IMR-90 (cell line): ENCODE results near the gene PATJ. TPM values are rescaled to one million over a fixed set of nuclear protein-coding genes. Genes with fewer than 3 reads are reported as not detected.

Source experiments
- ATAC-seq: fragments of 200-7000 bp; cut with Tn5 transposase; 2 replicates; pipeline ENCODE4 v1.9.1; 2020; ENCODE audit warnings: low read depth, mild to moderate bottlenecking, moderate library complexity
- BruUV-seq: library from RNA; stranded (reverse); fragments of 400-500 nt; replicated peaks from 2 replicates; lab custom pipeline; 2021; lab: Mats Ljungman, UMichigan
- CTCF ChIA-PET: fragments of 300-600 bp; formaldehyde crosslinking; extraction: SDS; loops from one replicate; lab custom pipeline; 2021; ENCODE audit warnings: antibody characterized with exemption; lab: Yijun Ruan, JAX
- POLR2A ChIA-PET: fragments of 300-600 bp; sonication (Branson Sonifier 250); formaldehyde crosslinking; loops from one replicate; lab custom pipeline; 2022; ENCODE audit warnings: antibody characterized with exemption; ENCODE audit not compliant: unreplicated experiment; lab: Charles Lee
- DNase-seq: peaks from one replicate; pipeline ENCODE4 v3.0.0; 2013
- H2AFZ ChIP-seq: replicated peaks from 2 replicates; pipeline ENCODE3; 2013; ENCODE audit warnings: low read length, mild to moderate bottlenecking; ENCODE audit not compliant: poor library complexity
- H2AK5ac ChIP-seq: 2 replicates; pipeline ENCODE4 v1.6.1; 2013; ENCODE audit warnings: low read depth, low read length, inconsistent platforms
- H2AK9ac ChIP-seq: replicated peaks from 2 replicates; pipeline ENCODE3; 2013; ENCODE audit warnings: mild to moderate bottlenecking, low read depth, low read length, moderate library complexity; ENCODE audit not compliant: poor library complexity
- H2BK120ac ChIP-seq: 2 replicates; pipeline ENCODE4 v1.6.1; 2013; ENCODE audit warnings: low read depth, low read length, inconsistent platforms
- H2BK15ac ChIP-seq: 3 replicates; pipeline ENCODE4 v1.6.1; 2013; ENCODE audit warnings: low read depth, low read length, inconsistent platforms
- H2BK20ac ChIP-seq: 2 replicates; pipeline ENCODE4 v1.6.1; 2013; ENCODE audit warnings: low read depth, mild to moderate bottlenecking, inconsistent platforms, low read length, moderate library complexity
- H2BK5ac ChIP-seq: 2 replicates; pipeline ENCODE4 v1.6.1; 2013; ENCODE audit warnings: mild to moderate bottlenecking, low read depth, low read length, inconsistent platforms; ENCODE audit not compliant: poor library complexity, severe bottlenecking
- H3K14ac ChIP-seq: replicated peaks from 2 replicates; pipeline ENCODE4 v1.6.1; 2013; ENCODE audit warnings: low read depth, low read length, inconsistent platforms
- H3K18ac ChIP-seq: 2 replicates; pipeline ENCODE4 v1.6.1; 2013; ENCODE audit warnings: low read depth, low read length, control low read depth
- H3K23ac ChIP-seq: 2 replicates; pipeline ENCODE4 v1.6.1; 2013; ENCODE audit warnings: low read depth, low read length, inconsistent platforms
- H3K27ac ChIP-seq: 2 replicates; pipeline ENCODE4 v1.5.1; 2013; ENCODE audit warnings: mild to moderate bottlenecking, control low read depth, low read length; ENCODE audit not compliant: insufficient read depth
- H3K27me3 ChIP-seq: 2 replicates; pipeline ENCODE4 v1.6.1; 2013; ENCODE audit warnings: low read length; ENCODE audit not compliant: control insufficient read depth, insufficient read depth
- H3K36me3 ChIP-seq: 2 replicates; pipeline ENCODE4 v1.6.1; 2013; ENCODE audit warnings: low read length, mixed read lengths; ENCODE audit not compliant: control insufficient read depth, insufficient read depth
- H3K4ac ChIP-seq: 2 replicates; pipeline ENCODE4 v1.6.1; 2013; ENCODE audit warnings: low read depth, low read length, inconsistent platforms
- H3K4me1 ChIP-seq: 2 replicates; pipeline ENCODE4 v1.6.1; 2013; ENCODE audit warnings: low read length, mixed read lengths; ENCODE audit not compliant: control insufficient read depth, insufficient read depth
- H3K4me2 ChIP-seq: 2 replicates; pipeline ENCODE4 v1.6.1; 2013; ENCODE audit warnings: low read depth, mild to moderate bottlenecking, control low read depth, low read length, moderate library complexity
- H3K4me3 ChIP-seq: 2 replicates; pipeline ENCODE4 v1.5.1; 2013; ENCODE audit warnings: low read depth, mild to moderate bottlenecking, control low read depth, low read length, moderate library complexity; ENCODE audit not compliant: insufficient read depth
- H3K56ac ChIP-seq: 2 replicates; pipeline ENCODE4 v1.6.1; 2013; ENCODE audit warnings: low read length, inconsistent platforms; ENCODE audit not compliant: insufficient read depth; ENCODE audit errors: extremely low read depth
- H3K79me1 ChIP-seq, 2 experiments: 2 replicates each; pipeline ENCODE4 v1.6.1; 2013; ENCODE audit warnings: low read length in 2 of 2, inconsistent platforms in 1 of 2, low read depth in 1 of 2
- H3K9ac ChIP-seq: 2 replicates; pipeline ENCODE4 v1.6.1; 2013; ENCODE audit warnings: low read depth, low read length, control low read depth
- H3K9me1 ChIP-seq: 2 replicates; pipeline ENCODE4 v1.6.1; 2013; ENCODE audit warnings: low read length, inconsistent platforms; ENCODE audit not compliant: insufficient read depth
- H3K9me3 ChIP-seq: 2 replicates; pipeline ENCODE4 v1.6.1; 2013; ENCODE audit warnings: low read length; ENCODE audit not compliant: control insufficient read depth, insufficient read depth
- H4K20me1 ChIP-seq: 2 replicates; pipeline ENCODE4 v1.6.1; 2013; ENCODE audit warnings: low read length, inconsistent platforms; ENCODE audit not compliant: insufficient read depth
- H4K5ac ChIP-seq: 2 replicates; pipeline ENCODE4 v1.6.1; 2013; ENCODE audit warnings: mild to moderate bottlenecking, low read depth, low read length, control low read depth
- H4K8ac ChIP-seq, 2 experiments: 2 replicates each; pipeline ENCODE4 v1.6.1; 2013; ENCODE audit warnings: low read depth in 2 of 2, low read length in 2 of 2, control low read depth in 1 of 2, inconsistent platforms in 1 of 2
- H4K91ac ChIP-seq: 2 replicates; pipeline ENCODE4 v1.6.1; 2013; ENCODE audit warnings: low read depth, low read length, inconsistent platforms; ENCODE audit not compliant: insufficient read depth
- ELK1 ChIP-seq: fragments of 150-350 bp; IDR thresholded peaks from 2 replicates; pipeline ENCODE4 v1.6.1; 2016; ENCODE audit warnings: low read depth, mild to moderate bottlenecking, low read length, moderate library complexity, borderline replicate concordance
- POLR2A ChIP-seq: IDR thresholded peaks from 2 replicates; pipeline ENCODE4 v1.6.1; 2012; ENCODE audit warnings: mild to moderate bottlenecking, low read depth, low read length
- SMC3 ChIP-seq: fragments of 150-350 bp; IDR thresholded peaks from 2 replicates; pipeline ENCODE4 v1.6.1; 2016; ENCODE audit warnings: low read depth, mild to moderate bottlenecking, antibody characterized with exemption, low read length, moderate library complexity
- WGBS, 2 experiments: methylation state at CpG; one replicate each; pipeline versions ENCODE4 v1.1.5 to v1.1.7; 2013; ENCODE audit warnings: missing lambda C conversion rate in 2 of 2; ENCODE audit not compliant: insufficient read length in 1 of 2; ENCODE audit errors: extremely low coverage in 2 of 2; 5-methylcytosine and 5-hydroxymethylcytosine counted together
- dilution Hi-C: fragments of 300-500 bp; cut with HindIII; formaldehyde crosslinking; loops from one replicate; pipeline ENCODE4 v1.14.3; 2018; ENCODE audit warnings: low sequenced_read_pairs; ENCODE audit not compliant: unreplicated experiment
- in situ Hi-C: fragments of 300-500 bp; cut with MboI; formaldehyde crosslinking; loops from 3 replicates; pipeline ENCODE4 v1.14.3; 2019; ENCODE audit warnings: low sequenced_read_pairs, inconsistent platforms, mixed read lengths
- intact Hi-C: fragments of 100-400 bp; cut with micrococcal nuclease; formaldehyde crosslinking; loops from 2 replicates; pipeline ENCODE4 v1.10.0; 2022
- polyA plus RNA-seq, 3 experiments: library from polyadenylated mRNA; depleted of rRNA; stranded (reverse); fragments of >200 nt; gene quantifications; 2 replicates each; pipeline ENCODE4 v1.2.3, GENCODE V29; 2012; ENCODE audit warnings: low replicate concordance in 1 of 3
- total RNA-seq: library from RNA; depleted of rRNA; stranded (reverse); fragments of >200 nt; gene quantifications from 2 replicates; pipeline ENCODE4 v1.2.3, GENCODE V29; 2012
- TF ChIP-seq, protein P1 (sequence below): fragments of 150-350 bp; IDR thresholded peaks from 2 replicates; pipeline ENCODE4 v1.6.1; 2017; ENCODE audit warnings: mild to moderate bottlenecking, antibody characterized with exemption, low read length, low read depth

PATJ gene
- total and polyA plus RNA-seq, 2 of the 4 experiments (the other 2 are of a cell fraction): 2.0 to 3.4 TPM

GRCh38 chr1:61979729-61980128 is 237.4 kb downstream of the PATJ start:
- H3K27me3 ChIP-seq: no peaks in the 10 kb centered on the region
- no TSS peak for BruUV-seq
- H3K4me3 ChIP-seq: no peak overlapping the region

More at GRCh38 chr1:61979729-61980128, 237.4 kb downstream of the PATJ start:
- H3K36me3 ChIP-seq: no peaks in the 10 kb centered on the region
- no peak overlapping the region for H3K9ac ChIP-seq
- H3K4ac ChIP-seq: no peak overlapping the region
- intact Hi-C loops: no loop called here
- H3K9me3 ChIP-seq: no peaks in the 10 kb centered on the region
- ChIA-PET CTCF (no interaction called here), POLR2A (no interaction called here)
- H2BK20ac ChIP-seq: no peak overlapping the region
- no peak overlapping the region for H2BK15ac ChIP-seq
- no peak overlapping the region for H3K56ac ChIP-seq
- no peak overlapping the region for H2AK5ac ChIP-seq
- dilution Hi-C loops: no loop called here
- no peak overlapping the region for H3K4me2 ChIP-seq
- no peak overlapping the region for H4K8ac ChIP-seq
- no peaks in the 10 kb centered on the region for H4K20me1 ChIP-seq
- H4K91ac ChIP-seq: no peak overlapping the region
- no peak overlapping the region for H3K18ac ChIP-seq
- H3K14ac ChIP-seq: no peak overlapping the region
- DNase-seq: no peak
- H3K9me1 ChIP-seq: no peaks in the 10 kb centered on the region
- no peak overlapping the region for H4K5ac ChIP-seq
- no peak for ATAC-seq
- no peak overlapping the region for H2AFZ ChIP-seq
- no peaks in the 10 kb centered on the region for H3K4me1 ChIP-seq
- no peak overlapping the region for H2AK9ac ChIP-seq
- no CpG with 5 or more reads among the region's 4 CpGs for WGBS, 2 experiments
- H3K27ac ChIP-seq: no peak overlapping the region
- H3K79me1 ChIP-seq: no peaks in the 10 kb centered on the region
- no peak overlapping the region for H2BK120ac ChIP-seq
- in situ Hi-C loops: no loop called here
- no peak for TF ChIP-seq ELK1
- TF ChIP-seq SMC3: no peak
- TF ChIP-seq, protein P1, sequence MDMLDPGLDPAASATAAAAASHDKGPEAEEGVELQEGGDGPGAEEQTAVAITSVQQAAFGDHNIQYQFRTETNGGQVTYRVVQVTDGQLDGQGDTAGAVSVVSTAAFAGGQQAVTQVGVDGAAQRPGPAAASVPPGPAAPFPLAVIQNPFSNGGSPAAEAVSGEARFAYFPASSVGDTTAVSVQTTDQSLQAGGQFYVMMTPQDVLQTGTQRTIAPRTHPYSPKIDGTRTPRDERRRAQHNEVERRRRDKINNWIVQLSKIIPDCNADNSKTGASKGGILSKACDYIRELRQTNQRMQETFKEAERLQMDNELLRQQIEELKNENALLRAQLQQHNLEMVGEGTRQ: no peak
- TF ChIP-seq POLR2A: no peak
- no peak overlapping the region for H3K23ac ChIP-seq
- no peak overlapping the region for H2BK5ac ChIP-seq
